CD14-positive monocyte (primary cell): Measurements from ENCODE around the gene C6orf163. TPM values are rescaled to one million over a fixed set of nuclear protein-coding genes. Genes with fewer than 3 reads are reported as not detected.

Source experiments
- DNase-seq, 3 donors: peaks; one replicate each; pipeline ENCODE4 v3.0.0-alpha.2; 2011 to 2022
- H2AFZ ChIP-seq: 2 replicates; pipeline ENCODE4 v1.6.0; 2012; ENCODE audit warnings: mild to moderate bottlenecking, low read depth, low read length, inconsistent platforms; ENCODE audit not compliant: insufficient read depth, poor library complexity, severe bottlenecking
- H3K27ac ChIP-seq, 2 donors: 1 replicate in 1 of 2; 2 replicates in 1 of 2; pipeline ENCODE4 v1.5.1; 2012 to 2013; ENCODE audit warnings: low read length in 2 of 2, control low read depth in 1 of 2, inconsistent platforms in 1 of 2, low read depth in 1 of 2, mild to moderate bottlenecking in 1 of 2
- H3K27me3 ChIP-seq, 2 donors: one replicate each; pipeline versions ENCODE4 v1.6.0 to v1.6.1; 2011 to 2013; ENCODE audit warnings: low read length in 2 of 2; ENCODE audit not compliant: control insufficient read depth in 2 of 2, insufficient read depth in 2 of 2
- H3K36me3 ChIP-seq, 2 donors: replicated peaks in 1 of 2; 1 replicate in 1 of 2; 2 replicates in 1 of 2; pipeline versions ENCODE4 v1.5.1 to v1.6.1; 2012 to 2013; ENCODE audit warnings: low read length in 2 of 2, control low read depth in 1 of 2, inconsistent platforms in 1 of 2, mild to moderate bottlenecking in 1 of 2; ENCODE audit not compliant: insufficient read depth in 2 of 2, control insufficient read depth in 1 of 2
- H3K4me1 ChIP-seq, 2 donors: 1 replicate in 1 of 2; 2 replicates in 1 of 2; pipeline versions ENCODE4 v1.5.1 to v1.6.1; 2012 to 2013; ENCODE audit warnings: low read length in 2 of 2, control low read depth in 1 of 2, inconsistent platforms in 1 of 2, mild to moderate bottlenecking in 1 of 2, moderate library complexity in 1 of 2; ENCODE audit not compliant: insufficient read depth in 2 of 2, control insufficient read depth in 1 of 2
- H3K4me2 ChIP-seq: replicated peaks from 2 replicates; pipeline ENCODE3; 2012; ENCODE audit warnings: low read length, moderate library complexity, mild to moderate bottlenecking; ENCODE audit not compliant: poor library complexity, severe bottlenecking; ENCODE audit errors: extremely low read depth
- H3K4me3 ChIP-seq, 3 experiments: fragments of 200-600 bp in 1 of 3; sonication (generic) in 1 of 3; replicated peaks in 1 of 3; 1 replicate in 2 of 3; 2 replicates in 1 of 3; pipeline ENCODE4 v1.5.1; 2011 to 2013; ENCODE audit warnings: low read length in 3 of 3, mild to moderate bottlenecking in 3 of 3, control low read depth in 2 of 3, low read depth in 2 of 3, inconsistent platforms in 1 of 3, moderate library complexity in 1 of 3
- H3K79me2 ChIP-seq: 2 replicates; pipeline ENCODE4 v1.6.0; 2012; ENCODE audit warnings: mild to moderate bottlenecking, control low read depth, inconsistent platforms, low read length, moderate library complexity; ENCODE audit not compliant: insufficient read depth
- H3K9ac ChIP-seq: 2 replicates; pipeline ENCODE4 v1.6.0; 2017; ENCODE audit warnings: low read length, mild to moderate bottlenecking; ENCODE audit not compliant: insufficient read depth, poor library complexity, severe bottlenecking
- H3K9me3 ChIP-seq, 2 donors: replicated peaks in 1 of 2; 1 replicate in 1 of 2; 2 replicates in 1 of 2; pipeline versions ENCODE4 v1.5.1 to v1.6.1; 2012 to 2013; ENCODE audit warnings: low read length in 2 of 2, control low read depth in 1 of 2; ENCODE audit not compliant: control insufficient read depth in 1 of 2, insufficient read depth in 1 of 2
- H4K20me1 ChIP-seq: 2 replicates; pipeline ENCODE4 v1.6.0; 2012; ENCODE audit warnings: mild to moderate bottlenecking, low read length, control low read depth, moderate library complexity; ENCODE audit not compliant: insufficient read depth
- H3K27ac Mint-ChIP-seq, 7 donors: one replicate each; pipeline ENCODE4 v1.8.0; 2020; ENCODE audit warnings: mild to moderate bottlenecking in 7 of 7, mixed read lengths in 7 of 7, moderate library complexity in 6 of 7, inconsistent platforms in 2 of 7
- H3K27me3 Mint-ChIP-seq, 3 donors: one replicate each; pipeline ENCODE4 v1.8.0; 2021 to 2022; ENCODE audit warnings: low read depth in 3 of 3, mild to moderate bottlenecking in 3 of 3, mixed read lengths in 3 of 3, moderate library complexity in 3 of 3, inconsistent platforms in 1 of 3
- H3K36me3 Mint-ChIP-seq, 2 donors: one replicate each; pipeline ENCODE4 v1.8.0; 2020; ENCODE audit warnings: mixed read lengths in 2 of 2, inconsistent platforms in 1 of 2, mild to moderate bottlenecking in 1 of 2
- H3K4me1 Mint-ChIP-seq: one replicate; pipeline ENCODE4 v1.8.0; 2020; ENCODE audit warnings: mild to moderate bottlenecking, mixed read lengths
- H3K4me3 Mint-ChIP-seq, 2 donors: one replicate each; pipeline ENCODE4 v1.8.0; 2020; ENCODE audit warnings: mild to moderate bottlenecking in 2 of 2, mixed read lengths in 2 of 2, moderate library complexity in 1 of 2
- H3K9me3 Mint-ChIP-seq, 7 donors: one replicate each; pipeline ENCODE4 v1.8.0; 2020 to 2022; ENCODE audit warnings: mixed read lengths in 7 of 7, mild to moderate bottlenecking in 6 of 7, moderate library complexity in 6 of 7, inconsistent platforms in 2 of 7
- WGBS: methylation state at CpG from one replicate; pipeline ENCODE4 v1.1.5; 2013; ENCODE audit warnings: missing lambda C conversion rate; ENCODE audit not compliant: insufficient coverage; 5-methylcytosine and 5-hydroxymethylcytosine counted together
- intact Hi-C, 2 donors: fragments of 100-400 bp; cut with micrococcal nuclease; formaldehyde crosslinking; loops; one replicate each; pipeline versions ENCODE4 v1.15.0 to v1.15.1; 2023
- polyA plus RNA-seq, 3 donors: library from polyadenylated mRNA; depleted of rRNA in 1 of 3; unstranded in 2 of 3; stranded (reverse) in 1 of 3; fragments of 300-500 nt in 2 of 3; fragments of >200 nt in 1 of 3; fragmentation: Illumina TruSeq in 2 of 3; gene quantifications; 1 replicate in 2 of 3; 2 replicates in 1 of 3; pipeline ENCODE4 v1.2.3, GENCODE V29; 2012 to 2021
- TF ChIP-seq, protein P1 (sequence below): fragments of 200-600 bp; IDR thresholded peaks from one replicate; pipeline ENCODE4 v1.8.0; 2022; ENCODE audit warnings: antibody characterized with exemption, mild to moderate bottlenecking

Gene C6orf163
- polyA plus RNA-seq, 3 donors, result 0.26 to 0.27 TPM; not detected in 1

DNA sequence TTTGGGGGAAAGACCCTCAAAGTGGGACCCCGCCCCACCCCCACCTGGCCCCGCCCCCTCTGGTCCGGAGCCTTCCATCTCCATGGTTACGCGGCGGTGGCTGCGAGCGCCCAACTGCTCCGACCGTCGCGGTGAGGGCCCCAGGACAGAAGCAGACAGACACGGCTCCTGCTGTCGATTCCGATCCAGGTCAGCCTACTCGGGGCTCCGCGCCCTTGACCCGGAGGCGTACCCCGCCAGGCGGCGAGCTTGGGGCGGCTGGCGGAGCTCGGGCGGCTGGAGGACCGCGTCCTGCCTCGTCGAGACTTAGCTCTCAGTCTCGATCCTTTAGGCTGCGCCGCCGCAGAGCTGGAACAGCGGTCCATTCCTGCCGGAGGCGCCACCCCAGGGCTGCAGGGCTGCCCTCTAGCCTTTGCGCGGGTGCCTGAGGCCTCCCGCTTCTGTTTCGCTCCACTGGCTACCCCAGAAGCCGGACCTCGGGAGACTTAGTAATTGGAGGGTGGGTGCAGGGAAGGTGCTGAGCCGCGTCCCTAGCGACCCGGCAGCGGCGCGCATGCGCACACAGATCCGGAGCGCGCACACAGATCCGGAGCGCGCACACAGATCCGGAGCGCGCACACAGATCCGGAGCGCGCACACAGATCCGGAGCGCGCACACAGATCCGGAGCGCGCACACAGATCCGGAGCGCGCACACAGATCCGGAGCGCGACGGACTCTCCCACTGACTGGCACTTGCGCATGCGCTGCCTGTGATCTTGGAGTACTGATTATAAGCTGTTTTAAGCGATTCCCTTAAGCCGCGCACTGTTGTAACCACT is 63.5 kb downstream of the C6orf163 start, which contains the start of gene CFAP206:
TSS of gene CFAP206 (plus strand) at position 72 of the 820 bp plus-strand sequence. CDS start 1,868 bp downstream, outside the sequence.
- WGBS, result 0% methylated on average over 47 of the region's 82 CpGs
- Mint-ChIP-seq H3K9me3 (peaks cover 0 to 2% (median 0%) of the 10 kb centered on the region in 7 donors), H3K36me3 (no peaks in the 10 kb centered on the region)

DNA sequence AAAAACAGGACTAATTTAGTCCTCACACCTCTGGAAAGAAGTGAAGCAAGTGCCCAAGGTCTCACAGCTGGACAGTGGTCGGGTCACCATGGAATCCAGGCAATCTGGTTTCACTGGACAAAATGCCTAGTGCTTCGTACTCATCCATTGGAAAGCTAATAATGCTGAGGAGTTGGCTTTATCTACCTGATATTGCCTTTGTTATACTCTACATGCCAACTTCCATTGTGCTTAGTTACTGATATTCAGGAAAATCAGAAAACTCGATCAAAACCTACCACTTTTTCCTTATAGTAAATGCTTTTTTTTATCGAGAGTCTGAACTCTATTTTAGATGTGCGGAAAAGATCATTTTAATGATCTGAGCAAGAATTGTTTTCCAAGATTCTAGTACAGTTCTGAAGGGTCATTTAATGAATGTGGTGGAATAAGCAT is 64.1 kb downstream of the C6orf163 start:
- Histone ChIP-seq H3K79me2 (no peaks in the 10 kb centered on the region), H3K27ac (peak overlapping the region; percentile 49 to 64), H3K4me1 (peaks cover 12 to 17% of the 10 kb centered on the region in 2 donors), H3K4me3 (peak overlapping the region; percentile 88 to 91 (median 89)), H3K27me3 (peaks cover 0 to 2% of the 10 kb centered on the region in 2 donors), H3K4me2 (peak overlapping the region; percentile 85), H3K9me3 (no peaks in the 10 kb centered on the region), H2AFZ (peak overlapping the region; percentile 97), H4K20me1 (no peaks in the 10 kb centered on the region), H3K36me3 (no peaks in the 10 kb centered on the region), H3K9ac (peak overlapping the region; percentile 53)
- DNase-seq, result no peak
- TF ChIP-seq, protein P1, sequence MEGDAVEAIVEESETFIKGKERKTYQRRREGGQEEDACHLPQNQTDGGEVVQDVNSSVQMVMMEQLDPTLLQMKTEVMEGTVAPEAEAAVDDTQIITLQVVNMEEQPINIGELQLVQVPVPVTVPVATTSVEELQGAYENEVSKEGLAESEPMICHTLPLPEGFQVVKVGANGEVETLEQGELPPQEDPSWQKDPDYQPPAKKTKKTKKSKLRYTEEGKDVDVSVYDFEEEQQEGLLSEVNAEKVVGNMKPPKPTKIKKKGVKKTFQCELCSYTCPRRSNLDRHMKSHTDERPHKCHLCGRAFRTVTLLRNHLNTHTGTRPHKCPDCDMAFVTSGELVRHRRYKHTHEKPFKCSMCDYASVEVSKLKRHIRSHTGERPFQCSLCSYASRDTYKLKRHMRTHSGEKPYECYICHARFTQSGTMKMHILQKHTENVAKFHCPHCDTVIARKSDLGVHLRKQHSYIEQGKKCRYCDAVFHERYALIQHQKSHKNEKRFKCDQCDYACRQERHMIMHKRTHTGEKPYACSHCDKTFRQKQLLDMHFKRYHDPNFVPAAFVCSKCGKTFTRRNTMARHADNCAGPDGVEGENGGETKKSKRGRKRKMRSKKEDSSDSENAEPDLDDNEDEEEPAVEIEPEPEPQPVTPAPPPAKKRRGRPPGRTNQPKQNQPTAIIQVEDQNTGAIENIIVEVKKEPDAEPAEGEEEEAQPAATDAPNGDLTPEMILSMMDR, result no peak
- Mint-ChIP-seq H3K27me3 (peaks cover 4 to 13% (median 9%) of the 10 kb centered on the region in 3 donors), H3K9me3 (peaks cover 0 to 2% (median 0%) of the 10 kb centered on the region in 7 donors), H3K27ac (peak overlapping the region in 5 of 7 donors; percentile 50 to 80 (median 72)), H3K36me3 (no peaks in the 10 kb centered on the region), H3K4me3 (peak overlapping the region; percentile 85 to 91), H3K4me1 (peaks cover 18% of the 10 kb centered on the region)
- WGBS, result no CpG with 5 or more reads among the region's 5 CpGs
- intact Hi-C loops, result loop anchor here in 1 of 2 donors (5.0 kb wide), 1 partner anchor 1731 kb away; no protein-coding TSS in a partner anchor

More for the DNA sequence above, 63.5 kb downstream of the C6orf163 start, which contains the start of gene CFAP206:
- Mint-ChIP-seq H3K4me3 (peak within 1 kb of the TSS; percentile 85 to 91), H3K27me3 (peaks cover 4 to 13% (median 9%) of the 10 kb centered on the region in 3 donors), H3K4me1 (peaks cover 18% of the 10 kb centered on the region), H3K27ac (peak within 1 kb of the TSS; percentile 40 to 83 (median 72))
- Histone ChIP-seq H4K20me1 (no peaks in the 10 kb centered on the region), H3K36me3 (no peaks in the 10 kb centered on the region), H3K4me3 (peak within 1 kb of the TSS; percentile 88 to 91 (median 89)), H2AFZ (peak within 1 kb of the TSS; percentile 97), H3K27me3 (peaks cover 0 to 2% of the 10 kb centered on the region in 2 donors), H3K9me3 (no peaks in the 10 kb centered on the region), H3K27ac (peak within 1 kb of the TSS; percentile 49 to 64), H3K4me1 (peaks cover 12 to 17% of the 10 kb centered on the region in 2 donors), H3K9ac (peak within 1 kb of the TSS; percentile 53), H3K79me2 (no peaks in the 10 kb centered on the region), H3K4me2 (peak within 1 kb of the TSS; percentile 85)
- intact Hi-C loops, result loop anchor here in 1 of 2 donors (5.0 kb wide), 1 partner anchor 1731 kb away; no protein-coding TSS in a partner anchor
- TF ChIP-seq, protein P1, result no peak
- DNase-seq, result peak; percentile 69 to 75 (median 69)
